GM19099 (cell line): ENCODE data around the gene DUSP23.

ENCODE experiments used
- POLR2A ChIP-seq: IDR thresholded peaks from 3 replicates; pipeline ENCODE4 v1.6.1; 2011; ENCODE audit warnings: low read depth; ENCODE audit not compliant: insufficient read length; ENCODE audit errors: extremely low read depth

Gene DUSP23

GRCh38 chr1:159771127-159771895, 9.5 kb upstream of the DUSP23 start:
- no peak for TF ChIP-seq POLR2A

GRCh38 chr1:159774465-159774864, 6.3 kb upstream of the DUSP23 start:
- TF ChIP-seq POLR2A: no peak

GRCh38 chr1:159775716-159776115, 5.0 kb upstream of the DUSP23 start:
- no peak for TF ChIP-seq POLR2A

- TF ChIP-seq POLR2A: no peak
Observed at GRCh38 chr1:159778266-159778665, 2.5 kb upstream of the DUSP23 start.

- TF ChIP-seq POLR2A: no peak
Observed at GRCh38 chr1:159779403-159779851, 1.3 kb upstream of the DUSP23 start.

- TF ChIP-seq POLR2A: no peak
Observed at GRCh38 chr1:159781992-159782391, 1.2 kb downstream of the DUSP23 start.

GRCh38 chr1:159783724-159784123, 3.0 kb downstream of the DUSP23 start:
- no peak for TF ChIP-seq POLR2A

GRCh38 chr1:159786465-159786864, 5.7 kb downstream of the DUSP23 start:
- no peak for TF ChIP-seq POLR2A

- no peak for TF ChIP-seq POLR2A
Observed at GRCh38 chr1:159786966-159787365, 6.2 kb downstream of the DUSP23 start.

GRCh38 chr1:159790237-159790917, 9.6 kb downstream of the DUSP23 start:
- no peak for TF ChIP-seq POLR2A

GRCh38 chr1:159791031-159791430, 10.3 kb downstream of the DUSP23 start:
- no peak for TF ChIP-seq POLR2A

- TF ChIP-seq POLR2A: no peak
Observed at GRCh38 chr1:159791461-159791860, 10.7 kb downstream of the DUSP23 start.

GRCh38 chr1:159795534-159795933, 14.8 kb downstream of the DUSP23 start:
- no peak for TF ChIP-seq POLR2A

GRCh38 chr1:159798893-159799292, 18.1 kb downstream of the DUSP23 start:
- TF ChIP-seq POLR2A: no peak

- TF ChIP-seq POLR2A: no peak
Observed at GRCh38 chr1:159799446-159799985, 18.8 kb downstream of the DUSP23 start.

- no peak for TF ChIP-seq POLR2A
Observed at GRCh38 chr1:159800177-159800930, 19.6 kb downstream of the DUSP23 start.

- no peak for TF ChIP-seq POLR2A
Observed at GRCh38 chr1:159802111-159802510, 21.3 kb downstream of the DUSP23 start, which contains the start of gene FCRL6. FCRL6 (plus strand) TSS chr1:159802360; CDS start chr1:159802425, 65 bp downstream.
